Measurements from ENCODE around the gene POPDC2. TPM values are rescaled to one million over a fixed set of nuclear protein-coding genes. Genes with fewer than 3 reads are reported as not detected.

POPDC2 gene
- total and polyA plus RNA-seq, 10 donors: 3.1 to 9.8 (median 6.9) TPM

DNA sequence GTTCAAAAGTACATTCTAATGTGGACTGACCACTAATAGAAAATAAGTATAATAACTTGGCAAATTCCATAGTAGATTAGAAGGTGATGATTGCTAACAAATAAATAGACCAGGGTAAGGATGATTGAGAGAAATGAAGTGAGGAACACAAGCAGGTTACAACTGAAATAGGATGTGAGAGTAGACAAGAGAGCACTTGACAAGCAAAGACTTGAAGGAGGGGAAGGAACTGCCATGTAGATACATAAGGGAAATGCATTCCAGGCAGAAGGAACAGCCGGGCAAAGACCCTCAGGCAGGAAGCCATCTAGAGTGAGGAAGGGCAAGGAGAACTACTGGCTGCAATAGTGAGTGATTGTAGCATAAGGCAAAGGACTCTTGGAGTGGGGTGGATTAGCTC lies 57.7 kb downstream of the POPDC2 start:
- no peaks in the 10 kb centered on the region for H3K36me3 ChIP-seq
- H3K4me1 ChIP-seq: peaks cover 0 to 21% (median 3%) of the 10 kb centered on the region in 6 donors
- TF ChIP-seq, protein P1, sequence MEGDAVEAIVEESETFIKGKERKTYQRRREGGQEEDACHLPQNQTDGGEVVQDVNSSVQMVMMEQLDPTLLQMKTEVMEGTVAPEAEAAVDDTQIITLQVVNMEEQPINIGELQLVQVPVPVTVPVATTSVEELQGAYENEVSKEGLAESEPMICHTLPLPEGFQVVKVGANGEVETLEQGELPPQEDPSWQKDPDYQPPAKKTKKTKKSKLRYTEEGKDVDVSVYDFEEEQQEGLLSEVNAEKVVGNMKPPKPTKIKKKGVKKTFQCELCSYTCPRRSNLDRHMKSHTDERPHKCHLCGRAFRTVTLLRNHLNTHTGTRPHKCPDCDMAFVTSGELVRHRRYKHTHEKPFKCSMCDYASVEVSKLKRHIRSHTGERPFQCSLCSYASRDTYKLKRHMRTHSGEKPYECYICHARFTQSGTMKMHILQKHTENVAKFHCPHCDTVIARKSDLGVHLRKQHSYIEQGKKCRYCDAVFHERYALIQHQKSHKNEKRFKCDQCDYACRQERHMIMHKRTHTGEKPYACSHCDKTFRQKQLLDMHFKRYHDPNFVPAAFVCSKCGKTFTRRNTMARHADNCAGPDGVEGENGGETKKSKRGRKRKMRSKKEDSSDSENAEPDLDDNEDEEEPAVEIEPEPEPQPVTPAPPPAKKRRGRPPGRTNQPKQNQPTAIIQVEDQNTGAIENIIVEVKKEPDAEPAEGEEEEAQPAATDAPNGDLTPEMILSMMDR (IDR thresholded peaks at IDR 0.05 in 8 of 11, conservative IDR thresholded peaks at IDR 0.05 in 3 of 11): no peak
- TF ChIP-seq POLR2AphosphoS5 (IDR thresholded peaks at IDR 0.05) (no peak), POLR2A (IDR thresholded peaks at IDR 0.05) (no peak)
- no peak for DNase-seq
- 37 to 58% (median 47%) methylated on average over 1 of the region's 1 CpG for whole genome bisulfite sequencing, 5 donors
- no peak overlapping the region for H3K4me3 ChIP-seq
- no peak overlapping the region for H3K27ac ChIP-seq
- no peaks in the 10 kb centered on the region for H3K27me3 ChIP-seq (replicated peaks in 1 of 7)
- intact Hi-C loops (cut with DNase I; ENCODE audit: low total_unique reads): no loop called here
- H3K9me3 ChIP-seq: no peaks in the 10 kb centered on the region

DNA sequence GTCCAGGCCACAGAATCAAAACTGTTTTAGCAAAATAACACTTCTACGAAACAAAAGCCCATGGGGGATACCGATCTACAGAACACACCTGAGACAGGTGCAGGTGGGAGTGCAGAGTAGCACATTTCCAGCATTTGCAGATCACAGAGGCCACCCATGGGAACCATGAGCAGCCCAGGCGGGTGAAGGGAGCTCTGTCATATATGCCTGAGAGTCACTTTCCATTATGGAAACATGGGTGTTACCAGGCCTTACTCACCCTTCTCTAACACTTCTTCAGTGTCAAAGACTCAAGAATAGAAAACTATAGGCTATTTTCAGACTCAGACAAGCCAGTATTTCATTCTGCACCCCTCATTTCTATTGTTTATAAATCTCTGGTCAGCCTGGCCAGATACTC lies 59.2 kb downstream of the POPDC2 start:
- intact Hi-C loops (cut with DNase I; ENCODE audit: low total_unique reads): no loop called here
- TF ChIP-seq POLR2AphosphoS5 (IDR thresholded peaks at IDR 0.05) (no peak), POLR2A (IDR thresholded peaks at IDR 0.05) (no peak)
- TF ChIP-seq, protein P1 (IDR thresholded peaks at IDR 0.05 in 8 of 11, conservative IDR thresholded peaks at IDR 0.05 in 3 of 11): no peak
- Histone ChIP-seq H3K27ac (no peak overlapping the region), H3K4me1 (peaks cover 0 to 36% (median 18%) of the 10 kb centered on the region in 6 donors), H3K27me3 (replicated peaks in 1 of 7) (no peaks in the 10 kb centered on the region), H3K36me3 (no peaks in the 10 kb centered on the region), H3K9me3 (no peaks in the 10 kb centered on the region), H3K4me3 (no peak overlapping the region)
- no peak for DNase-seq
- WGBS, 5 donors: 81 to 97% (median 84%) methylated on average over 3 of the region's 3 CpGs

DNA sequence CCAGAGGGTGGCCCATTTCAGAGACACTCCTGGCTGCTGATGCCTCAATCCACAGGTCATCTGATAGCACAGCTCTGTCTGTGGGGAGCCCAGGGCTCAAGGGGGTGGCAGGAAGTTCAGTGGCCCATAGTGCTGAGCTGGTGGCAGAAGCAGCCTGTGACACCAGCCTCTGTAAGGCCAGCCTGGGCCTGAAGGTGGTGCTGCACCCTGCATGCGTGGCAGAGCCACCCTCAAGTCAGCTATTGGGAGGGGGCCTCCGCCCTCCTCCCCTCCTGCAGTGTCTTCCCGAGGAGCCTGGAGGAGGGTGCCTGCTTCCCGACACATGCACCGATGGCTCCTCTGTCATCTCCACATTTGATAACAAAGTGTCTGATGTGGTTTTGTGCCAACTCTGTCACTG lies 59.7 kb downstream of the POPDC2 start:
- H3K4me3 ChIP-seq: no peak overlapping the region
- no peak for TF ChIP-seq POLR2A (IDR thresholded peaks at IDR 0.05)
- TF ChIP-seq, protein P1 (IDR thresholded peaks at IDR 0.05 in 8 of 11, conservative IDR thresholded peaks at IDR 0.05 in 3 of 11): peak in 8 of 11 experiments; percentile 21 to 60 (median 42)
- TF ChIP-seq POLR2AphosphoS5 (IDR thresholded peaks at IDR 0.05): peak in 2 of 3 donors; percentile 19 to 27
- intact Hi-C loops (cut with DNase I; ENCODE audit: low total_unique reads): no loop called here
- peaks cover 0 to 40% (median 21%) of the 10 kb centered on the region in 6 donors for H3K4me1 ChIP-seq
- no peaks in the 10 kb centered on the region for H3K27me3 ChIP-seq (replicated peaks in 1 of 7)
- WGBS, 5 donors: 45 to 69% (median 59%) methylated on average over 4 to 5 of the region's 5 CpGs
- H3K36me3 ChIP-seq: no peaks in the 10 kb centered on the region
- H3K27ac ChIP-seq: no peak overlapping the region
- H3K9me3 ChIP-seq: no peaks in the 10 kb centered on the region
- DNase-seq: peak; percentile 79

DNA sequence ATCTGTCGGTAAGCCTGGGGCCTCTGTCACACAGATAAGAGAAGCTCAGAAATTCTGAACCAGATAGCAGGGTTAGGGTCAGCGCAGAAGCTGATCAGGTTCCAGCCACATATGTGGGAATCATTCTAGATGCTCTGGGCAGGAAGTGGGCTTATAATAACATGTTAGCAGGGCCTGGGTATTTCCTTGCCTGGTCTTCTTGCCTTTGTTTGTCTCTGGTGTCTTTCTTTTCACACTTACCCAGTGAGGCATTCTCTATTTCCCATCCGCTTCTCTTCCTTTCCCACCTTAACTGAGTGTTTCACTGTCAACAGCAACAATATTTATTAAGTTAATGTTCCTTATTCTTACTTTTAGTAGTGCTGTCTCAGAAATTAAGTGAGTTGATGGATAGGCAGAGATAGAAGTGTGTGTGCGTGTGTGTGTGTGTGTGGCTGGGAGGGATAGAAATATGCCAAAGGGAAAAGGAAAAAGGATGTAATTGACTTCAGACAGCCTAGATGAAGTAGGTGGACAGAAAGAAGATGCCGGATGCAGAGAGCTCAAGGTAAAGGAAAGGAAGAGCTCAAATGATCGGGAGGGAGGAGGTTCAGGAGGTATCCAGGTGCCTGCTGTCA lies 60.7 kb downstream of the POPDC2 start:
- H3K9me3 ChIP-seq: no peaks in the 10 kb centered on the region
- no peak for DNase-seq
- intact Hi-C loops (cut with DNase I; ENCODE audit: low total_unique reads): no loop called here
- no peak overlapping the region for H3K27ac ChIP-seq
- TF ChIP-seq POLR2AphosphoS5 (IDR thresholded peaks at IDR 0.05) (no peak), POLR2A (IDR thresholded peaks at IDR 0.05) (no peak)
- TF ChIP-seq, protein P1 (IDR thresholded peaks at IDR 0.05 in 8 of 11, conservative IDR thresholded peaks at IDR 0.05 in 3 of 11): no peak
- no peak overlapping the region for H3K4me3 ChIP-seq
- peaks cover 0 to 42% (median 24%) of the 10 kb centered on the region in 6 donors for H3K4me1 ChIP-seq
- H3K27me3 ChIP-seq (replicated peaks in 1 of 7): no peaks in the 10 kb centered on the region
- WGBS, 5 donors: 77 to 90% (median 89%) methylated on average over 6 of the region's 6 CpGs
- H3K36me3 ChIP-seq: no peaks in the 10 kb centered on the region

Data from spleen (tissue), 11 donors.